ENCODE results near the gene CDKAL1.
"Not testable (repeated sequence)": the region's sequence is repeated elsewhere in the genome, so short reads cannot be mapped to it uniquely, and the experiment has no call there.

Gene CDKAL1

GRCh38 chr6:20747991-20748390, 213.7 kb downstream of the CDKAL1 start:
- no peak overlapping the region for H3K4me3 ChIP-seq (ENCODE audit: low read length)
- H3K27me3 ChIP-seq (replicated peaks; ENCODE audit: control insufficient read depth, insufficient read depth, low read length) = no peaks in the 10 kb centered on the region
- DNase-seq (ENCODE audit: low read depth) = no peak
- H3K9me3 ChIP-seq (ENCODE audit: control insufficient read depth, low read length) = no peaks in the 10 kb centered on the region
- H3K36me3 ChIP-seq (ENCODE audit: control insufficient read depth, insufficient read depth, low read length, severe bottlenecking) = no peaks in the 10 kb centered on the region
- peaks cover 2% of the 10 kb centered on the region for H3K4me1 ChIP-seq (ENCODE audit: control insufficient read depth, insufficient read depth, low read length)
- no peak overlapping the region for H3K9ac ChIP-seq (ENCODE audit: low read length)

- no peaks in the 10 kb centered on the region for H3K36me3 ChIP-seq (ENCODE audit: control insufficient read depth, insufficient read depth, low read length, severe bottlenecking)
- no peak for DNase-seq (ENCODE audit: low read depth)
- no peak overlapping the region for H3K9ac ChIP-seq (ENCODE audit: low read length)
- no peak overlapping the region for H3K4me3 ChIP-seq (ENCODE audit: low read length)
- peaks cover 11% of the 10 kb centered on the region for H3K4me1 ChIP-seq (ENCODE audit: control insufficient read depth, insufficient read depth, low read length)
- no peaks in the 10 kb centered on the region for H3K9me3 ChIP-seq (ENCODE audit: control insufficient read depth, low read length)
- H3K27me3 ChIP-seq (replicated peaks; ENCODE audit: control insufficient read depth, insufficient read depth, low read length) = no peaks in the 10 kb centered on the region
Observed at GRCh38 chr6:20751293-20751935, 217.2 kb downstream of the CDKAL1 start.

GRCh38 chr6:20755631-20756030, 221.4 kb downstream of the CDKAL1 start:
- no peak overlapping the region for H3K4me3 ChIP-seq (ENCODE audit: low read length)
- H3K27me3 ChIP-seq (replicated peaks; ENCODE audit: control insufficient read depth, insufficient read depth, low read length) = no peaks in the 10 kb centered on the region
- DNase-seq (ENCODE audit: low read depth) = peak; percentile 25
- H3K9ac ChIP-seq (ENCODE audit: low read length) = no peak overlapping the region
- peaks cover 13% of the 10 kb centered on the region for H3K4me1 ChIP-seq (ENCODE audit: control insufficient read depth, insufficient read depth, low read length)
- no peaks in the 10 kb centered on the region for H3K36me3 ChIP-seq (ENCODE audit: control insufficient read depth, insufficient read depth, low read length, severe bottlenecking)
- no peaks in the 10 kb centered on the region for H3K9me3 ChIP-seq (ENCODE audit: control insufficient read depth, low read length)

GRCh38 chr6:20756584-20757147, 222.4 kb downstream of the CDKAL1 start:
- H3K36me3 ChIP-seq (ENCODE audit: control insufficient read depth, insufficient read depth, low read length, severe bottlenecking); H3K27me3 ChIP-seq (replicated peaks; ENCODE audit: control insufficient read depth, insufficient read depth, low read length); DNase-seq (ENCODE audit: low read depth); H3K9me3 ChIP-seq (ENCODE audit: control insufficient read depth, low read length); H3K4me3 ChIP-seq (ENCODE audit: low read length); H3K9ac ChIP-seq (ENCODE audit: low read length): not testable (repeated sequence)
- peaks cover 13% of the 10 kb centered on the region for H3K4me1 ChIP-seq (ENCODE audit: control insufficient read depth, insufficient read depth, low read length)

- DNase-seq (ENCODE audit: low read depth) = peak; percentile 4
Observed at GRCh38 chr6:20757761-20758160, 223.5 kb downstream of the CDKAL1 start.

GRCh38 chr6:20763296-20763695, 229.0 kb downstream of the CDKAL1 start:
- Histone ChIP-seq H3K4me1 (ENCODE audit: control insufficient read depth, insufficient read depth, low read length) (no peaks in the 10 kb centered on the region), H3K9ac (ENCODE audit: low read length) (no peak overlapping the region), H3K9me3 (ENCODE audit: control insufficient read depth, low read length) (no peaks in the 10 kb centered on the region), H3K27me3 (replicated peaks; ENCODE audit: control insufficient read depth, insufficient read depth, low read length) (no peaks in the 10 kb centered on the region), H3K36me3 (ENCODE audit: control insufficient read depth, insufficient read depth, low read length, severe bottlenecking) (no peaks in the 10 kb centered on the region), H3K4me3 (ENCODE audit: low read length) (no peak overlapping the region)
- DNase-seq (ENCODE audit: low read depth) = no peak

More at GRCh38 chr6:20757761-20758160, 223.5 kb downstream of the CDKAL1 start:
- H3K4me1 ChIP-seq (ENCODE audit: control insufficient read depth, insufficient read depth, low read length) = peaks cover 13% of the 10 kb centered on the region
- no peak overlapping the region for H3K9ac ChIP-seq (ENCODE audit: low read length)
- no peaks in the 10 kb centered on the region for H3K27me3 ChIP-seq (replicated peaks; ENCODE audit: control insufficient read depth, insufficient read depth, low read length)
- H3K9me3 ChIP-seq (ENCODE audit: control insufficient read depth, low read length) = no peaks in the 10 kb centered on the region
- H3K4me3 ChIP-seq (ENCODE audit: low read length) = no peak overlapping the region
- no peaks in the 10 kb centered on the region for H3K36me3 ChIP-seq (ENCODE audit: control insufficient read depth, insufficient read depth, low read length, severe bottlenecking)

GRCh38 chr6:20769631-20770030, 235.4 kb downstream of the CDKAL1 start:
- Histone ChIP-seq H3K4me3 (ENCODE audit: low read length) (no peak overlapping the region), H3K27me3 (replicated peaks; ENCODE audit: control insufficient read depth, insufficient read depth, low read length) (no peaks in the 10 kb centered on the region), H3K4me1 (ENCODE audit: control insufficient read depth, insufficient read depth, low read length) (no peaks in the 10 kb centered on the region), H3K9ac (ENCODE audit: low read length) (no peak overlapping the region), H3K36me3 (ENCODE audit: control insufficient read depth, insufficient read depth, low read length, severe bottlenecking) (no peaks in the 10 kb centered on the region), H3K9me3 (ENCODE audit: control insufficient read depth, low read length) (no peaks in the 10 kb centered on the region)
- no peak for DNase-seq (ENCODE audit: low read depth)

GRCh38 chr6:20770773-20771172, 236.5 kb downstream of the CDKAL1 start:
- no peak for DNase-seq (ENCODE audit: low read depth)
- no peaks in the 10 kb centered on the region for H3K9me3 ChIP-seq (ENCODE audit: control insufficient read depth, low read length)
- H3K4me1 ChIP-seq (ENCODE audit: control insufficient read depth, insufficient read depth, low read length) = no peaks in the 10 kb centered on the region
- H3K9ac ChIP-seq (ENCODE audit: low read length) = no peak overlapping the region
- no peaks in the 10 kb centered on the region for H3K27me3 ChIP-seq (replicated peaks; ENCODE audit: control insufficient read depth, insufficient read depth, low read length)
- no peak overlapping the region for H3K4me3 ChIP-seq (ENCODE audit: low read length)
- H3K36me3 ChIP-seq (ENCODE audit: control insufficient read depth, insufficient read depth, low read length, severe bottlenecking) = no peaks in the 10 kb centered on the region

- no peaks in the 10 kb centered on the region for H3K27me3 ChIP-seq (replicated peaks; ENCODE audit: control insufficient read depth, insufficient read depth, low read length)
- H3K4me3 ChIP-seq (ENCODE audit: low read length) = no peak overlapping the region
- no peaks in the 10 kb centered on the region for H3K9me3 ChIP-seq (ENCODE audit: control insufficient read depth, low read length)
Observed at GRCh38 chr6:20771409-20771808, 237.2 kb downstream of the CDKAL1 start.

GRCh38 chr6:20773822-20774221, 239.6 kb downstream of the CDKAL1 start:
- H3K9ac ChIP-seq (ENCODE audit: low read length) = no peak overlapping the region
- no peaks in the 10 kb centered on the region for H3K9me3 ChIP-seq (ENCODE audit: control insufficient read depth, low read length)
- no peaks in the 10 kb centered on the region for H3K36me3 ChIP-seq (ENCODE audit: control insufficient read depth, insufficient read depth, low read length, severe bottlenecking)
- no peak overlapping the region for H3K4me3 ChIP-seq (ENCODE audit: low read length)
- H3K4me1 ChIP-seq (ENCODE audit: control insufficient read depth, insufficient read depth, low read length) = no peaks in the 10 kb centered on the region
- no peak for DNase-seq (ENCODE audit: low read depth)
- no peaks in the 10 kb centered on the region for H3K27me3 ChIP-seq (replicated peaks; ENCODE audit: control insufficient read depth, insufficient read depth, low read length)

More at GRCh38 chr6:20771409-20771808, 237.2 kb downstream of the CDKAL1 start:
- no peak for DNase-seq (ENCODE audit: low read depth)
- no peaks in the 10 kb centered on the region for H3K36me3 ChIP-seq (ENCODE audit: control insufficient read depth, insufficient read depth, low read length, severe bottlenecking)
- H3K9ac ChIP-seq (ENCODE audit: low read length) = no peak overlapping the region
- no peaks in the 10 kb centered on the region for H3K4me1 ChIP-seq (ENCODE audit: control insufficient read depth, insufficient read depth, low read length)

GRCh38 chr6:20775981-20776380, 241.7 kb downstream of the CDKAL1 start:
- H3K9me3 ChIP-seq (ENCODE audit: control insufficient read depth, low read length) = no peaks in the 10 kb centered on the region
- no peaks in the 10 kb centered on the region for H3K36me3 ChIP-seq (ENCODE audit: control insufficient read depth, insufficient read depth, low read length, severe bottlenecking)
- H3K4me3 ChIP-seq (ENCODE audit: low read length) = no peak overlapping the region
- no peak for DNase-seq (ENCODE audit: low read depth)
- no peaks in the 10 kb centered on the region for H3K4me1 ChIP-seq (ENCODE audit: control insufficient read depth, insufficient read depth, low read length)
- no peak overlapping the region for H3K9ac ChIP-seq (ENCODE audit: low read length)
- no peaks in the 10 kb centered on the region for H3K27me3 ChIP-seq (replicated peaks; ENCODE audit: control insufficient read depth, insufficient read depth, low read length)

- Histone ChIP-seq H3K4me3 (ENCODE audit: low read length) (no peak overlapping the region), H3K36me3 (ENCODE audit: control insufficient read depth, insufficient read depth, low read length, severe bottlenecking) (no peaks in the 10 kb centered on the region), H3K9me3 (ENCODE audit: control insufficient read depth, low read length) (no peaks in the 10 kb centered on the region), H3K4me1 (ENCODE audit: control insufficient read depth, insufficient read depth, low read length) (no peaks in the 10 kb centered on the region), H3K9ac (ENCODE audit: low read length) (no peak overlapping the region), H3K27me3 (replicated peaks; ENCODE audit: control insufficient read depth, insufficient read depth, low read length) (no peaks in the 10 kb centered on the region)
- DNase-seq (ENCODE audit: low read depth) = no peak
Observed at GRCh38 chr6:20777801-20778200, 243.5 kb downstream of the CDKAL1 start.

All from adipocyte (in vitro differentiated cells).